HUES48 (cell line): ENCODE measurements around the gene TKT.

Experiments
- H3K27ac ChIP-seq: one replicate; pipeline ENCODE4 v1.7.0; 2013; ENCODE audit warnings: low read depth, low read length, inconsistent platforms
- H3K27me3 ChIP-seq: 2 replicates; pipeline ENCODE4 v1.6.1; 2013; ENCODE audit warnings: mild to moderate bottlenecking, low read length; ENCODE audit not compliant: control insufficient read depth, insufficient read depth
- H3K36me3 ChIP-seq: 2 replicates; pipeline ENCODE4 v1.6.1; 2013; ENCODE audit warnings: low read length; ENCODE audit not compliant: control insufficient read depth, insufficient read depth
- H3K4me1 ChIP-seq: 2 replicates; pipeline ENCODE4 v1.6.1; 2013; ENCODE audit warnings: mild to moderate bottlenecking, low read length; ENCODE audit not compliant: control insufficient read depth, insufficient read depth
- H3K4me3 ChIP-seq: 2 replicates; pipeline ENCODE4 v1.5.1; 2013; ENCODE audit warnings: mild to moderate bottlenecking, low read depth, low read length
- H3K9ac ChIP-seq: 2 replicates; pipeline ENCODE4 v1.6.1; 2013; ENCODE audit warnings: mild to moderate bottlenecking, low read depth, low read length, moderate library complexity
- H3K9me3 ChIP-seq: 2 replicates; pipeline ENCODE4 v1.6.1; 2013; ENCODE audit warnings: low read length; ENCODE audit not compliant: control insufficient read depth, insufficient read depth

TKT gene

DNA sequence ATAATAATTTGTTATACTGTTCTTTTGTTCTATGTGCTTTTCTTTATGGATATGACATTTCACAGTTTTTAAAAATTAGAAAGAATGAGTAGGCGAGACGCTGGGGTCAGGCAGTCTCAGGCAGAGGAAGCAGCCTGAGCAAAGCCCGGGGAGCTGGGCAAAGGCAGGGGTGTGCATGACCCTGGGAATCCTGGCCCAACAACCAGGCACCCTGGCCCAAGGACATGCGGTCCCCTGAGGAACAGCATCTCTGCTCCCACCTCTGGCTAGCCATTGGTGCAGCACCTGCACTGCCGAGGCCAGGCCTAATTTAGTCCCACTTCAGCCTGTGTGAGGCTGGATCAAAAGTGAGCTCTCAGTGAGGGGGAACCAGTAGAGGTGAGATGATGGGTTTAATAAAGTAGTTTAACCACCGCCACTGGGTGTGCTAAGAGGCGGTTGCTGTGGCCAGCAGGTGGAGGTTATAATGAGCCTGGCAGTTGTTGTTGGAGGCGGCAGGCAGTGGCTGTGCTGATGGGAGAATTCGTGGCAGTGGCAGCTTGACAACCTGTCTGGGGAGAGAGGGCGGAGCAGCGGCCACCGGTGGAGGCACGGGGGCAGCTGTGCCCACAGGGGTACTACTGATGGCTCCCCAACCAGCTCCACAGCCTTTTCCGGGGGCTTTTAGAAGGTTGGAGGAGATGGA, 53.3 kb downstream of the TKT start:
- Histone ChIP-seq H3K9me3 (no peaks in the 10 kb centered on the region), H3K4me1 (no peaks in the 10 kb centered on the region), H3K4me3 (no peak overlapping the region), H3K9ac (no peak overlapping the region), H3K27ac (no peak overlapping the region), H3K36me3 (no peaks in the 10 kb centered on the region), H3K27me3 (no peaks in the 10 kb centered on the region)

DNA sequence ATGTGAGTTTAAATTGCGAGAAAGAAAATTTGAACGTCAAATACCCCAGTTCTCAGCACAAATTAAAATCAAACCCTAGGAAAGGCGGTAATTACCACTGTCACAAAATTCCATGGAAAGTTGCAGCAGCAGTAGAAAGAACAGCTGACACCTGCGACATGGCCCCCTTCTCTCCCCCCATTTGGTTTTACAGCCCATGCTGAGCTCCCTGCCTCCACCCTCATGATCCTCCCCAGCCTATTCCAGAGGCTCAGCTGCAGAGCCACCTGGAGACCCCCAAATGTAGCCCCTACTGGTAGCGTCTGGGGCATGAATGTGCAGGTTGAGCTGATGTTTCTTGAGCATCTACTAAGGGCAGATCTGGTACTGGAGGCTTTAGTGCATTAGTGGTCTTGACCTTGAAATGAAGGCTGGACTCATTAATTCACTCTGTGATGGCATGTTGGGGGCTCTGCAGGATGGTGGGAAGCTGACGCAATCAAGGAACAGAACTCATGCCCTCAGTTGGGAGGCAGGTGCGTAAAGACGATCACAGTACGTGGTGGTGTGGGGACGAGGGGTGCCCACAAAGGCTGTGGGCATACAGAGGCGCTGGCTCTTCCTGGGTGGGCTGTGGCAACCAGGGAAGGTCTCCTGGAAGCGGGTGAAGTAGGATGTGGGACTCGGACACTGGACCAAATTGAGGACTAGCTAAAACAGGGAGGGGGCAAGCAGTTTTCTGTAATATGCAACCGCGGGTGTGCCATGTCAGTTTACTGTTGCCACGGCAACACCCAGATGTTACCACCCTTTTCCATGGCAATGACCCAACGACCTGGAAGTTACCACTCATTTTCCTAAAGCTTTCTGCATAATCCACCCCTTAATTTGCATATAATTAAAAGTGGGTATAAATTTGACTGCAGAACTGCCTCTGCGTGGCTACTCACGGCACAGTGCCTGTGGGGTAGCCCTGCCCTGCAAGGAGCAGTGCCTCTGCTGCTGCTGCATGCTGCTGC, 55.0 kb downstream of the TKT start:
- Histone ChIP-seq H3K4me3 (no peak overlapping the region), H3K27ac (no peak overlapping the region), H3K4me1 (peaks cover 3% of the 10 kb centered on the region; the same call in 1 of the 2 replicates), H3K36me3 (no peaks in the 10 kb centered on the region), H3K9me3 (no peaks in the 10 kb centered on the region), H3K27me3 (no peaks in the 10 kb centered on the region), H3K9ac (no peak overlapping the region)

DNA sequence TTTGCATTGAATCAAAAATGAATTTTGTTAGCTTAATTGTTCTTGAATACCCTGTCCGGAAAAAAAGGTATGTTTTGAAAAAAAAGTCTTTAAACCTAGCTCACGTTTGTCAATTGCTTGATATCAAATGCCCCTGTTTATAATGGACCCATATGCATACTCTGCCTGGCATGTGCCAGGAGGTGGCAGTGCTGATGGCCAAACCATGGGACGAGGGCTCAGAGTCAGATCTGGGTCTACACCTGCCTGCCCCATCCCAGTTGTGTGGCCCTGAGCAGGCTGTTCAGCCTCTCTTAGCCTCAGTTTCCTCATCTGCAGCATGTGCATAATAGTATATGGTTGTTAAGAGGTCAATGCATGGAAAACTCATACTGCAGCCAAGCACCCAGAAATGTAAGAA, 56.0 kb downstream of the TKT start:
- Histone ChIP-seq H3K4me1 (peaks cover 3% of the 10 kb centered on the region; the same call in 1 of the 2 replicates), H3K9me3 (no peaks in the 10 kb centered on the region), H3K27me3 (no peaks in the 10 kb centered on the region), H3K36me3 (no peaks in the 10 kb centered on the region), H3K9ac (no peak overlapping the region), H3K27ac (no peak overlapping the region), H3K4me3 (no peak overlapping the region)

DNA sequence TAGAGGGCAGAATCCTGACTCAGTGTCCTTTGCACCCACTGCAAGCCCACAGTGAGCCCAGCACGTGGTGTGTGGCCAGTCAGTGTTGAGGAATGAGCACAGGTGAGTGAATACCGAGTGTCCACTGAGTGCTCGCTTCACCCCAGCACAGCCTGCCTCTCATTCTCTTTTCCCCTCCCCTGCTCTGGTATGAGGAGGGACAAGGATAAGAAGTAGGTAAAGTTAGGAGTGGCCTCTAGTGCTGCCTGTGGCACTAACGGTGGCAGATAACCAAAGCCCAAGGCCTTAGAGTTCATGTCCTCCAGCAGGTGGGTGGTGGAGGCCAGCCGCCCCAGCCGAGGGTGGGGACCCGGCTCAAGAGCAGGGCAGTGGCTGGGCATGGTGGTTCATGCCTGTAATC, 56.8 kb downstream of the TKT start:
- Histone ChIP-seq H3K36me3 (no peaks in the 10 kb centered on the region), H3K27me3 (no peaks in the 10 kb centered on the region), H3K27ac (no peak overlapping the region), H3K4me1 (peaks cover 7% of the 10 kb centered on the region; the same call in 1 of the 2 replicates), H3K9ac (no peak overlapping the region), H3K4me3 (no peak overlapping the region), H3K9me3 (no peaks in the 10 kb centered on the region)

DNA sequence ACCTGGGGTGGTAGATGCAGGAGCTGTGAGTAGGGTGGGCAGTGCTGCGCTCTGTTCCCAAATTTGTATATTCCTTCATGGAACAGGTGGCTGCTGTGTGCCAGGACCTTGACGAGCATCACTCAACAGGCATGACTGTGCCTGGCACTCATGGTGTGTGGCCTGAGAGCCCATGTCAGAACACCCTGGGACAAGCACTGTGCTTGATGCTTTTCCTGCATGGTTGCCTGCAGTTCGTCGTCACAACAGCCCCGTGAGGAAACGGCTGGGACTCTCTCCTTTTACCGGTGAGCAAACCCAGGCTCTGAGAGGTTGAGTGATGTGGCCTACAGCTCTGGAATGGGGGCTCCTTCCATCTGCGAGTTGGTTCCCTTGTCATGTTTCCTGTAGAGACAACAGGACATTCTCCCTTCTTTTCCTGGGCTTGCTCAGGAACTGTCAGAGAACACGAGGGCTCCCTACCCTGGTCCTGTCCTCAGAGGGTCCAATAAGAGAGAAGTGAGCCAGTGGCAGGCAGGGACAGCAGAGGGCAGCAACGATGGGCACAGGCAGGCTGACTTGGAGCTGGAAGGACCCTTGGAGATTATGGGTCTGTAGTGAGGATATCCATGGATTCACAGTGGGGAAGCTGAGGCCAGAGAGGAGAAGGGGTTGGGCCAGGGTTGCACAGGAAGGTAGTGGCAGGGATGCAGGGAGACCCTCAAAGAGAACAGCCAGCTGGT, 57.4 kb downstream of the TKT start:
- Histone ChIP-seq H3K27me3 (no peaks in the 10 kb centered on the region), H3K4me1 (peaks cover 12% of the 10 kb centered on the region; the same call in 1 of the 2 replicates), H3K27ac (no peak overlapping the region), H3K36me3 (no peaks in the 10 kb centered on the region), H3K9ac (no peak overlapping the region), H3K4me3 (no peak overlapping the region), H3K9me3 (no peaks in the 10 kb centered on the region)

DNA sequence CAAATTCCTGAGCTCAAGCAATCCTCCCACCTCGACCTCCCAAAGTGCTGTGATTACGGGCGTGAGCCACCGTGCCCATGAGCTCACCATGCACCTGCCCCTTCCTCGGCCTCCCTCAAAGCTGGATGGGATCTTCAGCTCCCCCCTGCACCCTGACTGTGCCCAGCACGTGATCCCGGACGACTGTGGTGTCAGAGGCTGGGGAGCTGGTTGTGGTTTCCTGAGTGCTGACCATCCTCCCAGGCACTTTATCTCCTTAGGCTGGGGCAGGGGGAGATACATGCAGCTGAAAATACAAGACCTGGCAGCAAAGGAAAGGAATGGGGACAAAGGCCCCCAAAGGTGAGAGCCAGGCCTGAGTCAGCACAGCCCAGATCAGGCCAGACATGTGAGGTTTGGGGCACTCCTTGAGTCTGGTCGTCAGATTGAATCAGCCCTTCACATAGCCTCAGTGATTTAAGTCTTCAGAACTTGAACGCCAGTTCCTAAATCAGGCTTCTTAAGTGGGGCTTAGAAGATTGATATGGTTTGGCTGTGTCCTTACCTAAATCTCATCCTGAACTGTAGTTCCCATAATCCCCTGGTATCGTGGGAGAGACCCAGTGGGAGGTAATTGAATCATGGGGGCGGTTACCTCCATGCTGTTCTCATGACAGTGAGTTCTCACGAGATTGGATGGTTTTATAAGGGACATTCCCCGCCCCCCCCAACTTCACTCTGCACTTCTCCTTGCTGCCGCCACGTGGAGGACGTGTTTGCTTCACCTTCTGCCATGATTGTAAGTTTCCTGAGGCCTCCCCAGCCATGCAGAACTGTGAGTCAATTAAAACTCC, 59.0 kb downstream of the TKT start:
- H3K36me3 ChIP-seq = no peaks in the 10 kb centered on the region
- no peaks in the 10 kb centered on the region for H3K9me3 ChIP-seq
- peak overlapping the region; percentile 72 for H3K27ac ChIP-seq
- no peak overlapping the region for H3K9ac ChIP-seq
- no peak overlapping the region for H3K4me3 ChIP-seq
- H3K4me1 ChIP-seq = peaks cover 16% of the 10 kb centered on the region; the same call in 1 of the 2 replicates
- no peaks in the 10 kb centered on the region for H3K27me3 ChIP-seq

DNA sequence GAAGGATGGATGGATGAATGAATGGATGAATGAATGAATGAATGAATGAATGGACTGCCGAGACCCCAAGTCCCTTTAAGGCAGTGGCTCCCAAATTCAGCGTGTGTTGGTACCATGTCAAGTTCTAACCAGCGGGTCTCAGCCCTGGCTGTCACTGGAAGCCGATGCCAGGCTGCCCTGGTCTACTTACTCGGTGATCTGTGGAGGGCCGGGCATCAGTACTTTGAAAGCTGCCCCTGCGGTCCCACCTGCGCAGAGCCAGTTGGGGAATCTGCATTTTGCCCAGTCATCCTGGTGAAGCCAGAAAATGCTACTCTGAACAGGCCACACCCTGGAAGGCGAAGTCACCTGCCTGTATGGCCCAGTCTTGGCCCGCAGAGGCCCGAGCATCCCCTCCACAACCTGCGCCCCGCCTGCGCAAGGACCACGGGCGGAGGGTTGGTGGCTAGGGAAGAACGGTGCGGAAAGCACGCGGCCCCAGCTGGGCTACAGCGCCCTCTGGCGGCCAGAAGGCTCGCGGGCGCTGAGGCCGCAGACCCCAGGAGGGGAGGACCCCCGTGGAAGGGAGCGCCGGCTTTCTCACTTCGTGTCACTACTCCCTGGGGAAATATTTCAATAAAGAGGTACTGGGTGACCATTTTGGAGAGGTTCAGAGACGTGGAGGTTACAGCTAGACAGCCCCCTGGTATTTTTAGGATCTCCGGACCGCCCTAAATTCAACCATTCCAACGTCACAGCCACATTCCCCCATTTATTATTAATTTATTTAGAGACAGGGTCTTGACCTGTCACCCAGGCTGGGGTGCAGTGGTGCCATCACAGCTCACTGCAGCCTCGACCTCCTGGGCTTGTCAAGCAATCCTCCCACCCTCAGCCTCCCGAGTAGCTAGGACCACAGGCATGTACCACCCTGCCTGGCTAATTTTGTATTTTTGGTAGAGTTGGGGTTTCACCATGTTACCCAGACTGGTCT, 59.9 kb downstream of the TKT start:
- H3K27ac ChIP-seq = no peak overlapping the region
- no peak overlapping the region for H3K4me3 ChIP-seq
- peaks cover 16% of the 10 kb centered on the region; the same call in 1 of the 2 replicates for H3K4me1 ChIP-seq
- no peaks in the 10 kb centered on the region for H3K9me3 ChIP-seq
- H3K27me3 ChIP-seq = no peaks in the 10 kb centered on the region
- H3K9ac ChIP-seq = no peak overlapping the region
- H3K36me3 ChIP-seq = no peaks in the 10 kb centered on the region

DNA sequence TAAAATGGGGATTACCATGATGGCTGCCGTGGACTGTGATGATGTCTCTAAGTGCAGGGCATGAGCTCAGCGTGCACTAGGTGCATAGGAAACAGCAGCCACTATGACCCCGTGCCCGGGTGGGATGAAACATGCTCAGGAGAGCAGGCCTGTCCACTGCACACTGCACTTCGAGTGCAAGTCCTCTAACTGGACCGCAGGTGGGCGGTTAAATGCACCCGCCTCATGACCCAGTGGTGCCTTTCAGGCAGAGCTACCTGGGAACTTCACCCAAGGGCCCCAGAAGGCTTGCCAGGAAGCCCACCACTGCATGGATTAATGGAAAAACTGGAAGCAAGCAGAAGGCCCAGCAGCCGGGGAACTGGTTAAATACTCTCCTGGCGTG, 60.8 kb downstream of the TKT start:
- H3K27ac ChIP-seq = no peak overlapping the region
- no peaks in the 10 kb centered on the region for H3K9me3 ChIP-seq
- no peaks in the 10 kb centered on the region for H3K27me3 ChIP-seq
- H3K9ac ChIP-seq = no peak overlapping the region
- peaks cover 16% of the 10 kb centered on the region; the same call in 1 of the 2 replicates for H3K4me1 ChIP-seq
- H3K4me3 ChIP-seq = no peak overlapping the region
- H3K36me3 ChIP-seq = peaks cover 7% of the 10 kb centered on the region

DNA sequence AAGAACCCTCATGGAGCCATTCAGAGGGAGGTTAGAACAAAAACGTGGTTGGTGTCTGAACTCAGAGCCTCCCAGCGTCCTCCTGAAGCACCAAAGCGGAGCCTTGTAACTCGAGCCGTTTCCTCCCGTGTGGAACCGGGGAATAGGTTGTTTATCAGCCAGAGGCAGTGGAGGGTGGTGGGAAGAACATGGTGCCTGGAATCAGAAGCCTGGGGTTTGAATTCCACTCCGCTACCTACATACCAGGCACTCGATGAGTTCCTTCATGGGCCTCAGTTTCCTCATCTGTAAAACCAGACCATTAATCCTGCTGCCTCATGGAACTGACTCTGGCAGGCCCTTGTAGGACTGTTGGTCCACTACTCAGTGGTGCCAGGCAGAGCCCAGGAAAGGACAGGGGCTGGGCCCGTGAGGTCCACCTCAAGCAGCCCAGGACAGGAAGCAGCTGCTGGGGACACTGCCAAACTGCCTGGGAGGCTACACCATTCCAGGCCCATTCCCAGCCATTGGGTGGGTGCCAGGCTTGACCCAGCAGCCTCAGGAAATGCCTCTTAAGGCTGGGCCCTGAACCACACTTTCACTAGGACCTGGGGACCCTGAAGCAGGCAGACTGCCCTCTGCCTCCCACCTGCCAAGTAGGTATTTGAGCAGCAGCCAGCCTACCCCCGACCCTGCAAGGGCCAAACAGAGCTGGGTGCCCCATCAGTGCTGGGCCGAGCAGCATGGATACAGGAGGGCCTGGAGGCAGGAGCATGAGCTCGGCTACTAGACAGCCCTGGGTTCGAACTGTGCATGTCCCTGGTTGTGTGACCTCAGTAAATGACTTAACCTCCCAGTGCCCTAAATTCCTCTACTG, 61.4 kb downstream of the TKT start:
- H3K9ac ChIP-seq = no peak overlapping the region
- no peaks in the 10 kb centered on the region for H3K27me3 ChIP-seq
- no peak overlapping the region for H3K27ac ChIP-seq
- H3K4me1 ChIP-seq = peaks cover 16% of the 10 kb centered on the region; the same call in 1 of the 2 replicates
- H3K36me3 ChIP-seq = peaks cover 13% of the 10 kb centered on the region
- no peaks in the 10 kb centered on the region for H3K9me3 ChIP-seq
- no peak overlapping the region for H3K4me3 ChIP-seq
